Inflammatory macrophage treated with lipopolysaccharide for 1 hour (primary cell): ENCODE results near the gene OBP2A.

Source experiments
- DNase-seq, 2 donors: peaks; one replicate each; pipeline ENCODE4 v3.0.0-alpha.2; 2020 to 2022

Gene OBP2A

DNA sequence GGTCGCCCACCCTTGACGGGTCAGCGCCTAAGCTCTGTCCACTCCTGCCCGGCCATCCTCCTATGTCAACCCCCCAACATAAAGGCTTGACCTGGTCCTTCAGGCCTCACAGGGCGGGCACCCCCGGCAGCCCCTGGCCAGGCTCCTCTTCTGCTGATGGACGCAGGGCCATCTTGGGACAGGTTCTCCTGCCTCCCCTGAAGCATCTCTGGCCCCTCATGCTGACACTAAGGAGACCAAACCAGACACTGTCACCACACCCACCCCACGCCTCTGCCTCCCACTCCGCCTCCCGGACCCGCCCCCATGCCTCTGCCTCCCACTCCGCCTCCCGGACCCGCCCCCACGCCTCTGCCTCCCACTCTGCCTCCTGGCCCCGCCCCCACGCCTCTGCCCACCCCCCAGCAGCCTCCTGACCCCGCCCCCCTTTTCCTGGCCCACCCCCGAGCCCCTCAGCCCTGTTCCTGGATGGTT, 6.8 kb downstream of the OBP2A start:
- no peak for DNase-seq

DNA sequence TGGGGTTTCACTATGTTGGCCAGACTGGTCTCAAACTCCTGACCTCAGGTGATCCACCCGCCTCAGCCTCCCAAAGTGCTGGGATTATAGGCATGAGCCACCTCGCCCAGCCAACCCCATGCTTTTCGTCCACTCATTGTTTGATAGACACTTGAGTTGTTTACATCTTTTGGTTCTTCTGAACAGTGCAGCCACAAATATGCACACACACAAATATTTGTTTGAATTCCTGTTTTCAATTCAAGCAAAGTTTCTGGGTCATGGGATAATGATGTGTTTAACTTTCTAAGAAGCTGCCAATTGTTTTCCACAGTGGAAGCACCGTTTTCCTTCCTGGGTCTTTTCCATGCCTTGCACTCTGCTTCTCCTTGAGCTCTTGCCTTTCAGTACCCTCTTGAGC, 8.8 kb downstream of the OBP2A start:
- no peak for DNase-seq

DNA sequence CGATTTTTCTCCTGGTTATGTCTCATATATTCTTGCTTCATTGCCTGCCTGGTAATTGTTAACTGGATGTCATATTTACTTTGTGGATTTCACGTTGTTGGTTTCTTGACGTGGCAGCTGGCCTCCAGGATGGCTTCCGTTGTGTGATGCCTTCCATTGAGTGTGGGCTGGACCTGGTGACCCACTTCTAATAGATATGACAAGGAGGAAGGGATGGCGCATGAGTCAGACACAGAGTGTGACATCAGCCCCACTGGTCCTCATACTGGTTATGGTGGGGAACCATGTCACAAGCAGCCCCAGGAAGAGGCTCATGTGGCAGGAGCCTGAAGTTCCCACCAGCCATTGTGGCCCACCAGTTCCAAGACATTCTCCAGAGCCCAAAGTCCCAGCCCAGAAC, 9.3 kb downstream of the OBP2A start:
- DNase-seq: peak in 1 of 2 donors; percentile 1

DNA sequence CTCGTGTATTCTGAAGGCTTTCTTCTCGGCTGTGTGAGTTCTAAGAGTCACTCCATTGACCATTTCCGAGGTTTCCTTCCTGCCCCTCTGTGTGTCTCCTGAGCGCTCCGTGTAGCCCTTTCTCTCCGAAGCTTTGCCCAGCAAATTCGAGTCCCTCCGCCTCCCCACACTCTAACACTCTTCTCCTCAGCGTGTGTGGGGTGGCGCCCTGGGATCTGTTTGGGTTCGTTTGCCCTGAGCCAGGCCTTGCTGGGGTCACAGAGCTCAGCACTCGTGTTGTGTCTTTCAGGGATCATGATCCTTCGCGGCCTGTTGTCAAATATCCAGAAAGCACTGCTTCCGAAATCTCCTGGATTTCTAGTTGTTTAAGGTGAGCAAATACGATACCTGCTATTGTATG, 10.0 kb downstream of the OBP2A start:
- no peak for DNase-seq

- DNase-seq: no peak
Observed at GRCh38 chr9:135559606-135560005, 13.7 kb downstream of the OBP2A start.

DNA sequence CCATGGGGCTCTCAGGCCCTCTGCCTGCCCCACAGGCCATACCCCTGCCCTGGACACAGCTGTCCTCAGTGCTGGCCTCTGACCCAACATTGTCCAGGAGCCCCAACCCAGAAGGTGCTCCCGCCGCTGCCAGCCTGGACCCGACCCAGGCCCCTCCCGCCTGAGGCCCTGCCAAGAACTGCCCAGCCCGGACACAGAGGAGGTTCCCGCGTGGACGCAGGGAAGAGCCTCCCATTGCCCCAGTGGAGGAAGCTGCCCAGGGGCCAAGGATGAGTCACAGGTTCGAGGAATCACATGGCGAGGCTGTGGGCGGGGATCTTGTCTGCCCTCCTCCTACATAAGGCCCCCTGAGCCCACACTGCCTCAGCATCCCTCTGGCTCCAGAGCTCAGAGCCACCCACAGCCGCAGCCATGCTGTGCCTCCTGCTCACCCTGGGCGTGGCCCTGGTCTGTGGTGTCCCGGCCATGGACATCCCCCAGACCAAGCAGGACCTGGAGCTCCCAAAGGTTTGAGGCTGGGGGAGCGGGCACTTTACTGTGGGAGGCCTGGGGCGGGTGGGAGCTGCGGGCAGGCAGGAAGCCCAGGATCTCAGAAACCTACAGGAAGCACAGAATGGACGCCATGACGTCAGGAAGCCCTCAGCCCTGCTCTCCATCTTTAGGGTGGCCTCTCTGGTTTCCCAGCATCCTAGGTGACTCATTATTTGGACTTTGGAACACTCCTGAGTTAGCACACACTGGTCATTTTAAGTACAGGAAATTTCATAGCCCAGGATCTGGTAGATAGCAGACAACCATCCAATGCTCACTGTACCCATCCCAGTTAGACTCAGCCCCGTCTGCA, 15.7 kb downstream of the OBP2A start, which contains the start of gene PAEP:
PAEP (plus strand) TSS at position 366 of the 844 bp plus-strand sequence.
- peak; percentile 3 to 8 for DNase-seq

GRCh38 chr9:135562235-135562745, 16.4 kb downstream of the OBP2A start:
- DNase-seq: no peak

DNA sequence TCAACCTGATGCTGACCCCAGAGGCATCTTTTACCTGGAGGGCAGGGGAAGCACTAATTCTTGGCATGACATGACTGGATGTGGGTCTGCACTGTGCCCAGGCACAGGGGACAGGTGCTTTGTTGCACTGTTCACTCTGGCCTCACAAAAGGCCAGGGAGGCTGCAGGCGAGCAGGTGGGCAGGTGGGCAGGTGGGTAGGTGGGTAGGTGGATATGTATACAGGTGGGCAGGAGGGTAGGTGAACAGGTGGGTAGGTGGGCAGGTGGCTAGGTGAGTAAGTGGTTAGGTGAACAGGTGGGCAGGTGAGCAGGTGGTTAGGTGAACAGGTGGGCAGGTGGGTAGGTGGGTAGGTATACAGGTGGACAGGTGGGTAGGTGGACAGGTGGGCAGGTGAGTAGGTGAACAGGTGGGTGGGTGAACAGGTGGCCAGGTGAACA, 17.1 kb downstream of the OBP2A start:
- DNase-seq: no peak

DNA sequence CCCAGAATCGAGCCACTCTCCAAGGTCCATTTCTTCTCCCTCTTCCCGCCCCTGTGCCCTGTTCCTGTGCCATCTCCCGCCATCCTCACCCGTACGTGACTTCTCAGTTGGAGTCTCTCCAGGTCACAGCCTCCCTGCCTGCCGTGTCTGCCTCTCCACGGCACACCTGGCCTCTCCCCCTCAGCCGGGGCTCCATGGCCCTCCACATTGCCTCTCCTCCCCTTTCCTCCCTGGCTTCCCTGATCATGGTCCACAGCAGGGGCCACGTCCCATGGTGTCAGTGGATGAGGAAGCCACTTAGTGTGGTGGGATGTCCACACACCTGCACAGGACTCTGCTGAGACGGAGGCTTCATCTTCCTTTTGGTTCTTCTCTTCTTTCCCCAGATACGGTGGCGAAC, 17.9 kb downstream of the OBP2A start:
- DNase-seq: no peak

- no peak for DNase-seq
Observed at GRCh38 chr9:135565141-135565628, 19.3 kb downstream of the OBP2A start.

DNA sequence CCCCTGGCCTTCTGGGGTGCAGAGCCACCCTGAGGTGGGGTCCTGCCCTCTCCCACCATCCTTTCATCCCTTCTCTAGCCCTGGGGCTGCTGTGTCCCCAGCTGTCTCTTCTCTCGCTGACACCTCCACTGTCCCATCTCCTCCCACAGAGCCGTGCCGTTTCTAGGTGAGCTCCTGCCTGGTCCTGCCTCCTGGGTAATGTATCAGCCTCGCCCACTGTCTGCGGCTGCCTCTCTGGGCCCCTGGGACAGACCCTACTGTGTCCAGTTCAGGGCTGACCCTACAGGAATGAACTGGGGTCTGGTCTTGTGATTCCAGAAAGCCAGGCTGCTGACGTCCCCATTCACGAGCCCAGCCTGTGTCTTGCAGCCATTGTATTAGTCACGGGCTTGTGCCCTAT, 19.7 kb downstream of the OBP2A start:
- DNase-seq: no peak

- DNase-seq: no peak
Observed at GRCh38 chr9:135566552-135566951, 20.6 kb downstream of the OBP2A start.

GRCh38 chr9:135567311-135567710, 21.4 kb downstream of the OBP2A start:
- DNase-seq: no peak

DNA sequence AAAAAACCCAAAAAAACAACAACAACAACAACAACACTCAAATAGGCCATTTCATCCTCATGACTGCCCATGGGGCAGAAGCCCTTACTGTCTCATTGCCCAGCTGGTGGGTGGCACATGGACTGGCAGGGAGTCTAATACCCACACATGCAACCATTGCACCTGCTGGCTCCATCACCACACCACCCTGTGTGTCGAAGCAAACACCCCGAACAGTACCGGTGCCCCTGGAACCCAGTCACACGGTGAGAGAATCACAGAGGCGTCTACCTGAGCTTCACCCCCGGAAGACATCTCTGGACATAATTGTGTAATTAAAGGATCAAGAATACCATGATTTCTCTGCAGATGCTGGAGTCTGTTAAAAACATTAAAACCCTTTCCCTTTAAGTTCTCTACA, 22.1 kb downstream of the OBP2A start:
- no peak for DNase-seq

- DNase-seq: no peak
Observed at GRCh38 chr9:135570456-135570855, 24.5 kb downstream of the OBP2A start.

DNA sequence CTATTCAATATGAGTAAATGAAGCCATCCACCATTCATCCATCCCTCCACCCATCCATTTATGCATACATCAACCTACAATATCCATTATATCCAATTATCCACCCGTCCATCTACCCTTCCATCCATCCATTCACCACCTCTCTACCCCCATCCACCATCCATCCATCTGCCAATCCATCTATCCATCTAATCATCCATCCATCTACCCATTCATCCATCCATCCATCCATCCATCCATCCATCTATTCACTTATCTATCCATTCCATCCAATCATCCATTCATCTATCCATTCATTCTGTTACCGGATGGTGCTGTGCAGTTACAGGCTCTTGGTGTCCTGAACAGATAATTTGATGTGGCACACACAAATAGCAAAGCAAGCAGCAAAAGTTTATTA, 26.3 kb downstream of the OBP2A start:
- DNase-seq: no peak

DNA sequence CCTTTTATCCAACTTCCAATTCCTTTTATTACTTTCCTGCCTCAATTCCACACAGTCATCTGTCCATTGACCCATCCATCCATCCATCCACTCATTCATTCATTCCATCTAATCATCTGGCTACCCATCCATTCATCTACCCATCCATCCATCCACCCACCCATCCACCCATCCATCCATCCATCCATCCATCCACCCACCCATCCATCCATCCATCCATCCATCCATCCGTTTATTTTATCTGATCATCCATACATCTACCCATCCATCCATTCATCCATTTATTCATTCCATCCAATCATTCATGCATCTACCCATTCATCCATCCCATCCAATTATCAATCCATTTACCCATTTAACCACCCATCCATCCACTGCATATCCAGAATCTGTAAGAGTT, 27.2 kb downstream of the OBP2A start:
- DNase-seq: no peak

DNA sequence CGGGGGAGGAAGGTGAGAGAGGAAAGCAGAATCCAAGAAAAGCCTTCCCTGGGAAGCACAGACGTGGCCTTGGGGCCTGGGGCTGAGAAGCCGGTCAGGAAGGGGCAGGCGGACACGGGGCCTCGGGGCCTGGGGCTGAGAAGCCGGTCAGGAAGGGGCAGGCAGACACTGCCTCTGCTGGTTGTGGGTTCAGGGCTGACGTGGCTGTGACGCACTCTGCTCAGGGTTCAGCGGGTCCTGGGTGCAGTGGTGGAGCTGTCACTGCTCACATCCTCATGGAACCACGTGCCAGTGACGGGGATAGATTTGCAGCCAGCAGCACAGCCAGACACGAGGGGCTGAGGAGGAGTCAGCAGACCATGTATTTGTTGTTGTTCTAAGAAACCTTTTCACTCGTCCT, 28.4 kb downstream of the OBP2A start:
- no peak for DNase-seq

- no peak for DNase-seq
Observed at GRCh38 chr9:135574943-135575342, 29.0 kb downstream of the OBP2A start.

DNA sequence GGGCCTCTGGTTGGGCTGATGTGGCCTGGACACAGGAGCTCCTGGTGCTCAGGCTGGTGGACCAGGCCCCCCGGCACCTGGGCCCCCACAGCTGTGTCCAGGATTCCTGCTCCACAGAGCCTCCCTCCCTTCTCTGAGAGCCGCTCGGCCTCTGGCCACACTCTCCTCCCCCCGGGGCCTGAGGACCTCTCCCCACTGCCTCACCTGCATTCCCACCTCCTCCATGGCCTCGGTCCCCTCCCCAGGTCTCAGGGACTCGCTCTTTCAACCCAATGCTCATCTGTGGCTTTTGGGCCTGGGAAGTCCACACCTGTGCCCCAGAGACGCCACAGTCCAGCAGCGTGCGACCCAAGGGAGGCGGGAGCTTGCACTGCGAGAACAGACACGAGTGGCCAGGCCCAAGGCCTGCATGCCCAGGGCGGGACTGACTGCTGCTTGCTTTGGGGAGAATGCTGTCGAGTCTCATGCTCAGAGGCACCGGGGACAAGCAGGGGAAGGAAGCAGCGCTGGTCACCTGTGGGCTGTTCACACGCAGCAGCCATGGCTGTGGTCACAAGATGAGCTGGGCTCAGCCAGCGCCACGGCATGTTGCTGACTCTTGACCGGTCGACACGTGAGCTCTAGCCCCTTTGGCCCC, 30.2 kb downstream of the OBP2A start:
- no peak for DNase-seq

DNA sequence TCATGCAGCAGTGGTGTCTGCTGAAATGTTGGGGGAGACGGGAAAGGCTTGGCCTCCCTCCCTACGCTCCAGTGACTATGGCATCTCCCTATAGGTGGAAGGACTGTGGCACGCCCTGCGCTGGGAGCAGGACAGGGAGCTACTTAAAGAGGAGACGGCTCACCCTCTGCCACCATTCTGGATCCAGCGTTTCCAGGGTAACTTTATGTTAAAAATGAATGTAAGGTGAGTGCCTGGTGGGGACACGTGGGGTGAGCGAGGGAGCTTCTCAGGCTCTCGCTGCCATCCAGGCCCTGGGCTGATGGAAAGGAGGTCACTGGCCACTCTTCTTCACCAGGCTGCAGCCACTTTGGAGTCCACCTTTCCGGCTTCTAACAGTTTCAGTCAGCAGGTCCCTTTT, 31.3 kb downstream of the OBP2A start:
- no peak for DNase-seq

DNA sequence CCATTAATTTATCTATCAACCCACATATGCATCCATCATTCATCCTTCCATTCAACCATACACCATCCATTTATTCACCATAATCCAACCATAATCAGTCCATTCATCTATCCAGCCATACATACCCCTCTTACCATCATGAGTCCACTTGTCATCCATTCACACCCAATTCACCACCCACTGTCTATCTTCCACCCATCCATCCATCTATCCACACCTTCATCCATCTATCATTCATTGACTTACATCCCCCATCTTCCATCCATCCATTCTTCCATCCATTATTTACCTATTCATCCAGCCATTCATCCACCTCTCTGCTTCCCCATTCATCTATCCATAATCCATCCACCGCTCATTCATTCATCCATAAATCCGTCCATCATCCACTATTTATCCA, 33.4 kb downstream of the OBP2A start:
- DNase-seq: no peak

DNA sequence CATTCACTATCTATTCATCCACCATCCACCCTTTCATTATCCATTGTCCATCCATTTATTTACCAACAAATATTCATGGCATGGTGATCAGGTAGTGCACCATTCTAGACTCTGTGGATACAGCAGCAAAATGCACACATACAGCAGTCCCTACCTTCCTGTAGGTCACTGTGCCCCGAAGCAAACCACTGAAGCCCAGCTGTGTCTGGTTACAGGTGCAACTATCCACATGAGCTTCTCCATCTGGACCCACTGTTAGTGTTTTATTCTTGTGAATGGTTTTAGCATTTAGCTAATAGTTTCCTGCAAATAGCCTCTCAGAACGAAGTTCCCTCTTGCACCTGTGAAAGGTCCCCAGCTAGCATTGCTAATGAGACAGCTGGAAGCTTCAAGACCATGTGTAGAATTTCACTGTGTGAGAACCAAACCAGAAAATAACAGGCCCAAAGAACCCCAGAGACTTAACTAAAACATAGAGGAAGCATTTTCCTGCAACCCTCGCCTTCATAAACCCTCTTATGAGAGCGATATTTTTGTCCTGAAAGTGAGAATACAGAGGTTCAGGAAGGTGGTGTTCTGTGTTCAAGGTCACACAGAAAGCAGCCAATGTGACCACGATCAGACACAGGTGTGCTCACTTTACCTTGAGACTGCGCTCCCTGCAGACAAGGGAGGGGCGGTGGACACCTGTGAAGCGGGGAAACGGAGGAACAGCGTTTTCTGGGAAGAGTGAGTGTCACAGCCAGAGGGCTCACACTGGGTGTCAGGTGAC, 34.1 kb downstream of the OBP2A start:
- no peak for DNase-seq
